ENCODE measurements around the gene OSBP2.

The OSBP2 gene

DNA sequence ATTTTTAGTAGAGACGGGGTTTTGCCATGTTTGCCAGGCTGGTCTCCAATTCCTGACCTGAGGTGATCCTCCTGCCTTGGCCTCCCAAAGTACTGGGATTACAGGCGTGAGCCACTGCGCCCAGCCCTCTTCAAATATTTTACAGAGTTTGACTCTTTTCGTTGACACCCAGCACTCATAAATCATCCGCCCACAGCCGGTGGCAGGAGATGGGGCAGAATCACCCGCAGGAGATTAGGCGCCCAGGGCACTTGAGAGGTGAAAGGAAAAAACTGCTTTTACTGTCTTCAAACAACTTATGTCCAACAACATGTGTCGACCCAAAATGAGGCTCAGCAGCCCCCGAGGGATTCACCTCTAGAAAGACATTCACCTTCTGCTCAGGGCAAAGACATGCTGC is 56.9 kb downstream of the OSBP2 start:
- H3K9me3 ChIP-seq (ENCODE audit: insufficient read depth, low read depth, low read length) = no peaks in the 10 kb centered on the region
- H3K27me3 ChIP-seq (ENCODE audit: insufficient read depth, low read length, poor library complexity, severe bottlenecking) = no peaks in the 10 kb centered on the region
- H3F3A ChIP-seq (ENCODE audit: low read depth) = no peaks in the 10 kb centered on the region

DNA sequence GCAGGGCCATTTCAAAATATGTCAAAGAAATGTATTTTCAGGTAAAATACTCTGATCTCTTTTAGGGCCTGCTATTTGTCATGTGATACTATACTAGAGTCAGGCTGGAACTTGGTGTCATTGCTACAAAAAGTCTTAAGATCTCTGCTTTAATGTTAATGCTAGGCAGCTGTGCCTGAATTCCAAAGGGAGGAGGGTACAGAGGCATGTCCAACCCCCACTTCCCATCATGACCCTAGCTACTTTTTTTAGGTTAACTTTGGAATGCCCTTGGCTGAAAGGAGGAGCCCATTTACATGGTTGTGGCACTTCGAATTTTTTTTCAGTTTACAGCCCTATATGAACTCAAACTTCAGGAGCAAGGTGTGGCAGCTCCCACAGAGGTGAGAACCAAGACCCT is 58.1 kb downstream of the OSBP2 start:
- no peaks in the 10 kb centered on the region for H3K4me1 ChIP-seq (ENCODE audit: insufficient read depth, low read length, poor library complexity, severe bottlenecking)
- no peak overlapping the region for H2AFZ ChIP-seq (ENCODE audit: low read length)
- H4K20me1 ChIP-seq (ENCODE audit: insufficient read depth, low read length, poor library complexity, severe bottlenecking) = no peaks in the 10 kb centered on the region
- no peaks in the 10 kb centered on the region for H3K9me3 ChIP-seq (ENCODE audit: insufficient read depth, low read depth, low read length)
- no peak for TF ChIP-seq EZH2phosphoT487 (IDR thresholded peaks at IDR 0.05; ENCODE audit: borderline replicate concordance)
- TF ChIP-seq, protein P1, sequence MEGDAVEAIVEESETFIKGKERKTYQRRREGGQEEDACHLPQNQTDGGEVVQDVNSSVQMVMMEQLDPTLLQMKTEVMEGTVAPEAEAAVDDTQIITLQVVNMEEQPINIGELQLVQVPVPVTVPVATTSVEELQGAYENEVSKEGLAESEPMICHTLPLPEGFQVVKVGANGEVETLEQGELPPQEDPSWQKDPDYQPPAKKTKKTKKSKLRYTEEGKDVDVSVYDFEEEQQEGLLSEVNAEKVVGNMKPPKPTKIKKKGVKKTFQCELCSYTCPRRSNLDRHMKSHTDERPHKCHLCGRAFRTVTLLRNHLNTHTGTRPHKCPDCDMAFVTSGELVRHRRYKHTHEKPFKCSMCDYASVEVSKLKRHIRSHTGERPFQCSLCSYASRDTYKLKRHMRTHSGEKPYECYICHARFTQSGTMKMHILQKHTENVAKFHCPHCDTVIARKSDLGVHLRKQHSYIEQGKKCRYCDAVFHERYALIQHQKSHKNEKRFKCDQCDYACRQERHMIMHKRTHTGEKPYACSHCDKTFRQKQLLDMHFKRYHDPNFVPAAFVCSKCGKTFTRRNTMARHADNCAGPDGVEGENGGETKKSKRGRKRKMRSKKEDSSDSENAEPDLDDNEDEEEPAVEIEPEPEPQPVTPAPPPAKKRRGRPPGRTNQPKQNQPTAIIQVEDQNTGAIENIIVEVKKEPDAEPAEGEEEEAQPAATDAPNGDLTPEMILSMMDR (conservative IDR thresholded peaks at IDR 0.05; ENCODE audit: low read length) = no peak
- no peak overlapping the region for H3K4me3 ChIP-seq (ENCODE audit: low read length, poor library complexity, severe bottlenecking)
- H3K27me3 ChIP-seq (ENCODE audit: insufficient read depth, low read length, poor library complexity, severe bottlenecking) = no peaks in the 10 kb centered on the region
- H3F3A ChIP-seq (ENCODE audit: low read depth) = no peaks in the 10 kb centered on the region
- H3K9ac ChIP-seq (ENCODE audit: low read depth, low read length, poor library complexity, severe bottlenecking) = no peak overlapping the region
- H3K79me2 ChIP-seq (ENCODE audit: insufficient read depth, low read length) = no peaks in the 10 kb centered on the region
- no peaks in the 10 kb centered on the region for H3K9me2 ChIP-seq (replicated peaks; ENCODE audit: low read depth, low read length)
- H3K4me2 ChIP-seq (ENCODE audit: low read depth, low read length, poor library complexity, severe bottlenecking) = no peak overlapping the region
- H3K36me3 ChIP-seq (ENCODE audit: insufficient read depth, low read length) = no peaks in the 10 kb centered on the region

More for the DNA sequence above, 56.9 kb downstream of the OSBP2 start:
- H3K79me2 ChIP-seq (ENCODE audit: insufficient read depth, low read length) = no peaks in the 10 kb centered on the region
- no peak overlapping the region for H3K4me2 ChIP-seq (ENCODE audit: low read depth, low read length, poor library complexity, severe bottlenecking)
- TF ChIP-seq, protein P1 (conservative IDR thresholded peaks at IDR 0.05; ENCODE audit: low read length) = no peak
- no peak for TF ChIP-seq EZH2phosphoT487 (IDR thresholded peaks at IDR 0.05; ENCODE audit: borderline replicate concordance)
- H3K36me3 ChIP-seq (ENCODE audit: insufficient read depth, low read length) = no peaks in the 10 kb centered on the region
- H3K4me3 ChIP-seq (ENCODE audit: low read length, poor library complexity, severe bottlenecking) = no peak overlapping the region
- no peak overlapping the region for H3K9ac ChIP-seq (ENCODE audit: low read depth, low read length, poor library complexity, severe bottlenecking)
- H2AFZ ChIP-seq (ENCODE audit: low read length) = no peak overlapping the region
- H3K4me1 ChIP-seq (ENCODE audit: insufficient read depth, low read length, poor library complexity, severe bottlenecking) = no peaks in the 10 kb centered on the region
- H3K9me2 ChIP-seq (replicated peaks; ENCODE audit: low read depth, low read length) = no peaks in the 10 kb centered on the region
- no peaks in the 10 kb centered on the region for H4K20me1 ChIP-seq (ENCODE audit: insufficient read depth, low read length, poor library complexity, severe bottlenecking)

DNA sequence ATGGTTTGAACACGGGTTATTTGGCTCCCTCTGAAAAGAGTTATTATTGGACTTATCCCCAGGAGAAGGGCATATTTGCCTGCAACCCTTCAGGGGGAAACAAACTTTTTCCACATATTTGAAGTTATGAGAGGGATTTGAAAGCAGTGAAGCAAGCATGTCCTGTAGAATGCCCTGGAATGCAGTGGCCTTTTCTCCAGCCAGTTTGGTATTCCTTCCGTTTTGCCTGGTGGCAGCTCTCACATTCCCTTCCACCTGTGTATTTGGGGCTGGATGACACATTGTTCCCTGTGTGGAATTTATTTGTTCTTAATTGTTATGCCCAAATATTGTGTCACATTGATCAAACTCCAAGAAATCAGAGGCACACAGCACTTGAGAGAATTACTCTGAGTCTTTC is 59.0 kb downstream of the OSBP2 start:
- H3K4me2 ChIP-seq (ENCODE audit: low read depth, low read length, poor library complexity, severe bottlenecking) = no peak overlapping the region
- H3K27me3 ChIP-seq (ENCODE audit: insufficient read depth, low read length, poor library complexity, severe bottlenecking) = no peaks in the 10 kb centered on the region
- H3K4me3 ChIP-seq (ENCODE audit: low read length, poor library complexity, severe bottlenecking) = no peak overlapping the region
- no peaks in the 10 kb centered on the region for H3F3A ChIP-seq (ENCODE audit: low read depth)
- no peaks in the 10 kb centered on the region for H3K9me2 ChIP-seq (replicated peaks; ENCODE audit: low read depth, low read length)
- no peaks in the 10 kb centered on the region for H3K9me3 ChIP-seq (ENCODE audit: insufficient read depth, low read depth, low read length)
- no peaks in the 10 kb centered on the region for H3K79me2 ChIP-seq (ENCODE audit: insufficient read depth, low read length)
- H3K9ac ChIP-seq (ENCODE audit: low read depth, low read length, poor library complexity, severe bottlenecking) = no peak overlapping the region
- H2AFZ ChIP-seq (ENCODE audit: low read length) = no peak overlapping the region
- no peaks in the 10 kb centered on the region for H3K36me3 ChIP-seq (ENCODE audit: insufficient read depth, low read length)
- H4K20me1 ChIP-seq (ENCODE audit: insufficient read depth, low read length, poor library complexity, severe bottlenecking) = no peaks in the 10 kb centered on the region
- TF ChIP-seq, protein P1 (conservative IDR thresholded peaks at IDR 0.05; ENCODE audit: low read length) = no peak
- no peak for TF ChIP-seq EZH2phosphoT487 (IDR thresholded peaks at IDR 0.05; ENCODE audit: borderline replicate concordance)
- H3K4me1 ChIP-seq (ENCODE audit: insufficient read depth, low read length, poor library complexity, severe bottlenecking) = no peaks in the 10 kb centered on the region

Measured in Loucy (cell line).